Neural progenitor cell (in vitro differentiated cells): ENCODE results near the gene DKKL1. TPM values are rescaled to one million over a fixed set of nuclear protein-coding genes. Genes with fewer than 3 reads are reported as not detected.

Experiments used
- DNase-seq: peaks from one replicate; pipeline ENCODE4 v3.0.0-alpha.2; 2016; ENCODE audit warnings: low spot score
- H2AFZ ChIP-seq: fragments of 200-600 bp; sonication (generic); replicated peaks from 2 replicates; pipeline ENCODE4 v1.6.1; 2016; ENCODE audit warnings: antibody characterized with exemption
- H3F3A ChIP-seq: fragments of 200-600 bp; sonication (generic); 2 replicates; pipeline ENCODE4 v1.6.1; 2016; ENCODE audit warnings: antibody characterized with exemption, low read depth
- H3K27ac ChIP-seq: fragments of 200-600 bp; sonication (generic); 2 replicates; pipeline ENCODE4 v1.5.1; 2016; ENCODE audit warnings: mild to moderate bottlenecking
- H3K27me3 ChIP-seq: fragments of 200-600 bp; sonication (generic); 2 replicates; pipeline ENCODE4 v1.6.1; 2016; ENCODE audit warnings: mild to moderate bottlenecking, moderate library complexity
- H3K36me3 ChIP-seq: fragments of 200-600 bp; sonication (generic); 2 replicates; pipeline ENCODE4 v1.5.1; 2016
- H3K4me1 ChIP-seq: fragments of 200-600 bp; sonication (generic); 2 replicates; pipeline ENCODE4 v1.6.1; 2016; ENCODE audit warnings: mixed run types
- H3K4me2 ChIP-seq: fragments of 200-600 bp; sonication (generic); 2 replicates; pipeline ENCODE4 v1.6.1; 2016
- H3K4me3 ChIP-seq: fragments of 200-600 bp; sonication (generic); 2 replicates; pipeline ENCODE4 v1.5.1; 2016
- H3K79me2 ChIP-seq: fragments of 200-600 bp; sonication (generic); 2 replicates; pipeline ENCODE4 v1.6.1; 2016; ENCODE audit warnings: low read depth
- H3K9ac ChIP-seq: fragments of 200-600 bp; sonication (generic); 2 replicates; pipeline ENCODE4 v1.6.1; 2016
- H3K9me3 ChIP-seq: fragments of 200-600 bp; sonication (generic); 2 replicates; pipeline ENCODE4 v1.5.1; 2016; ENCODE audit warnings: low read depth
- H4K20me1 ChIP-seq: fragments of 200-600 bp; sonication (generic); 2 replicates; pipeline ENCODE4 v1.6.1; 2016; ENCODE audit warnings: low read depth
- H3K27ac Mint-ChIP-seq: 3 replicates; pipeline ENCODE4 v1.8.0; 2021; ENCODE audit warnings: mixed read lengths
- H3K27me3 Mint-ChIP-seq: 2 replicates; pipeline ENCODE4 v1.8.0; 2022; ENCODE audit warnings: low read depth, mild to moderate bottlenecking, inconsistent platforms, moderate library complexity, mixed read lengths; ENCODE audit not compliant: insufficient read depth
- H3K36me3 Mint-ChIP-seq: 3 replicates; pipeline ENCODE4 v1.8.0; 2021; ENCODE audit warnings: mixed read lengths
- H3K4me1 Mint-ChIP-seq: 3 replicates; pipeline ENCODE4 v1.8.0; 2021; ENCODE audit warnings: mixed read lengths
- H3K4me3 Mint-ChIP-seq: 3 replicates; pipeline ENCODE4 v1.8.0; 2021; ENCODE audit warnings: mild to moderate bottlenecking, moderate library complexity, mixed read lengths
- H3K9me3 Mint-ChIP-seq: 3 replicates; pipeline ENCODE4 v1.8.0; 2020; ENCODE audit warnings: mixed read lengths
- CTCF ChIP-seq: fragments of 200-600 bp; sonication (generic); IDR thresholded peaks from 2 replicates; pipeline ENCODE4 v1.5.1; 2017; ENCODE audit warnings: antibody characterized with exemption, mild to moderate bottlenecking
- EZH2 ChIP-seq: fragments of 200-600 bp; sonication (generic); IDR thresholded peaks from 2 replicates; pipeline ENCODE4 v1.6.1; 2017; ENCODE audit warnings: antibody characterized with exemption, mild to moderate bottlenecking, moderate library complexity
- EZH2phosphoT487 ChIP-seq: fragments of 200-600 bp; sonication (generic); IDR thresholded peaks from 2 replicates; pipeline ENCODE4 v1.6.1; 2017; ENCODE audit warnings: antibody characterized with exemption
- total RNA-seq: library from RNA; depleted of rRNA; stranded (reverse); fragments of >200 nt; gene quantifications from 2 replicates; pipeline ENCODE4 v1.2.3, GENCODE V29; 2015; ENCODE audit warnings: low replicate concordance

The DKKL1 gene
- total RNA-seq, 1 donor from 2014 or later = 3.0 TPM

GRCh38 chr19:49333418-49333805 is 30.3 kb upstream of the DKKL1 start:
- Histone ChIP-seq H3K9me3 (no peaks in the 10 kb centered on the region), H3F3A (peaks cover 2% of the 10 kb centered on the region), H3K4me2 (no peak overlapping the region), H3K79me2 (no peaks in the 10 kb centered on the region), H3K36me3 (no peaks in the 10 kb centered on the region), H4K20me1 (peaks cover 18% of the 10 kb centered on the region), H2AFZ (no peak overlapping the region), H3K27me3 (no peaks in the 10 kb centered on the region), H3K9ac (no peak overlapping the region), H3K4me3 (no peak overlapping the region), H3K4me1 (no peaks in the 10 kb centered on the region), H3K27ac (no peak overlapping the region)
- H3K36me3 Mint-ChIP-seq = peaks cover 35% of the 10 kb centered on the region
- peaks cover 16% of the 10 kb centered on the region for H3K27me3 Mint-ChIP-seq
- no peaks in the 10 kb centered on the region for H3K9me3 Mint-ChIP-seq
- H3K4me3 Mint-ChIP-seq = no peak overlapping the region
- TF ChIP-seq CTCF (no peak), EZH2 (no peak), EZH2phosphoT487 (no peak)
- H3K27ac Mint-ChIP-seq = peak overlapping the region; percentile 93
- peaks cover 16% of the 10 kb centered on the region for H3K4me1 Mint-ChIP-seq
- DNase-seq = no peak

GRCh38 chr19:49333811-49334288 is 29.8 kb upstream of the DKKL1 start:
- H3K4me3 ChIP-seq = no peak overlapping the region
- TF ChIP-seq EZH2phosphoT487 (no peak), EZH2 (no peak), CTCF (no peak)
- H3K4me1 Mint-ChIP-seq = peaks cover 20% of the 10 kb centered on the region
- peak overlapping the region; percentile 93 for H3K27ac Mint-ChIP-seq
- no peak overlapping the region for H2AFZ ChIP-seq
- no peaks in the 10 kb centered on the region for H3K9me3 ChIP-seq
- peaks cover 32% of the 10 kb centered on the region for H3K36me3 Mint-ChIP-seq
- no peaks in the 10 kb centered on the region for H3K79me2 ChIP-seq
- no peak overlapping the region for H3K9ac ChIP-seq
- no peaks in the 10 kb centered on the region for H3K27me3 ChIP-seq
- H3K4me3 Mint-ChIP-seq = no peak overlapping the region
- peaks cover 21% of the 10 kb centered on the region for H4K20me1 ChIP-seq
- H3K4me1 ChIP-seq = no peaks in the 10 kb centered on the region
- H3K36me3 ChIP-seq = no peaks in the 10 kb centered on the region
- no peak overlapping the region for H3K4me2 ChIP-seq
- H3K9me3 Mint-ChIP-seq = no peaks in the 10 kb centered on the region
- H3K27ac ChIP-seq = no peak overlapping the region
- peaks cover 19% of the 10 kb centered on the region for H3K27me3 Mint-ChIP-seq
- H3F3A ChIP-seq = peaks cover 7% of the 10 kb centered on the region
- no peak for DNase-seq

GRCh38 chr19:49335071-49335783 is 28.4 kb upstream of the DKKL1 start, which contains the start of gene CD37:
TSS of gene CD37 (plus strand) at chr19:49335406. CDS start at chr19:49335541, 135 bp downstream.
- Mint-ChIP-seq H3K36me3 (peaks cover 28% of the 10 kb centered on the region), H3K4me1 (peaks cover 28% of the 10 kb centered on the region), H3K27me3 (peaks cover 21% of the 10 kb centered on the region), H3K9me3 (no peaks in the 10 kb centered on the region), H3K4me3 (peak within 1 kb of the TSS; percentile 54), H3K27ac (no peak within 1 kb of the TSS)
- TF ChIP-seq CTCF (no peak), EZH2 (no peak), EZH2phosphoT487 (no peak)
- no peaks in the 10 kb centered on the region for H3K4me1 ChIP-seq
- H3K4me2 ChIP-seq = no peak within 1 kb of the TSS
- H3K4me3 ChIP-seq = no peak within 1 kb of the TSS
- H3K9ac ChIP-seq = no peak within 1 kb of the TSS
- H3K27me3 ChIP-seq = no peaks in the 10 kb centered on the region
- peaks cover 20% of the 10 kb centered on the region for H3F3A ChIP-seq
- no peak within 1 kb of the TSS for H2AFZ ChIP-seq
- no peaks in the 10 kb centered on the region for H3K9me3 ChIP-seq
- H3K79me2 ChIP-seq = no peaks in the 10 kb centered on the region
- DNase-seq = no peak
- no peaks in the 10 kb centered on the region for H3K36me3 ChIP-seq
- H4K20me1 ChIP-seq = peaks cover 31% of the 10 kb centered on the region
- H3K27ac ChIP-seq = no peak within 1 kb of the TSS
